SU-DHL-6 (cell line): ENCODE results near the gene STX19.

Experiments
- H2AFZ ChIP-seq: fragments of 200-600 bp; sonication (generic); 2 replicates; pipeline ENCODE4 v1.6.1; 2014; ENCODE audit warnings: low read depth, mild to moderate bottlenecking, moderate library complexity, mixed read lengths, antibody characterized with exemption, low read length; ENCODE audit not compliant: severe bottlenecking
- H3F3A ChIP-seq: fragments of 200-600 bp; shearing (Covaris generic); 2 replicates; pipeline ENCODE4 v1.6.0; 2016; ENCODE audit warnings: antibody characterized with exemption, mild to moderate bottlenecking; ENCODE audit not compliant: insufficient read depth
- H3K27ac ChIP-seq: fragments of 200-600 bp; sonication (generic); 2 replicates; pipeline ENCODE4 v1.5.1; 2016; ENCODE audit warnings: low read depth, mild to moderate bottlenecking, low read length, moderate library complexity, mixed read lengths
- H3K27me3 ChIP-seq: fragments of 200-600 bp; sonication (generic), shearing (Covaris generic); 2 replicates; pipeline ENCODE4 v1.6.0; 2014; ENCODE audit warnings: mild to moderate bottlenecking, low read length
- H3K36me3 ChIP-seq: fragments of 200-600 bp; sonication (generic); 2 replicates; pipeline ENCODE4 v1.6.1; 2014; ENCODE audit warnings: mild to moderate bottlenecking, low read length, mixed read lengths
- H3K4me2 ChIP-seq: fragments of 300-600, 200-600 bp; shearing (Covaris generic), sonication (generic); 2 replicates; pipeline ENCODE4 v1.6.0; 2014; ENCODE audit warnings: low read length, low read depth, mild to moderate bottlenecking; ENCODE audit not compliant: poor library complexity, severe bottlenecking
- H3K4me3 ChIP-seq: fragments of 200-600 bp; sonication (generic); 2 replicates; pipeline ENCODE4 v1.5.1; 2014; ENCODE audit warnings: antibody characterized with exemption, low read length, mild to moderate bottlenecking, mixed read lengths; ENCODE audit not compliant: insufficient read depth, poor library complexity, severe bottlenecking
- H3K79me2 ChIP-seq: fragments of 200-600 bp; sonication (generic); 2 replicates; pipeline ENCODE4 v1.6.1; 2014; ENCODE audit warnings: mild to moderate bottlenecking, low read length, moderate library complexity; ENCODE audit not compliant: insufficient read depth
- H3K9ac ChIP-seq: fragments of 200-600 bp; sonication (generic); 2 replicates; pipeline ENCODE4 v1.7.0; 2014; ENCODE audit warnings: mild to moderate bottlenecking, low read length
- H3K9me2 ChIP-seq: fragments of 200-600 bp; sonication (generic); replicated peaks from 2 replicates; pipeline ENCODE4 v1.6.1; 2014; ENCODE audit warnings: low read length; ENCODE audit not compliant: insufficient read depth
- H3K9me3 ChIP-seq: fragments of 200-600 bp; sonication (generic); 2 replicates; pipeline ENCODE4 v1.6.1; 2014; ENCODE audit warnings: low read length, mixed read lengths; ENCODE audit not compliant: insufficient read depth
- H4K20me1 ChIP-seq: fragments of 200-600 bp; sonication (generic); 2 replicates; pipeline ENCODE4 v1.6.1; 2014; ENCODE audit warnings: low read depth, mild to moderate bottlenecking, antibody characterized with exemption, low read length, moderate library complexity, mixed read lengths
- CTCF ChIP-seq: fragments of 200-600 bp; sonication (generic); IDR thresholded peaks from one replicate; pipeline ENCODE4 v1.5.1; 2017; ENCODE audit warnings: antibody characterized with exemption, mild to moderate bottlenecking, low read length, moderate library complexity; ENCODE audit not compliant: insufficient read depth, poor library complexity, severe bottlenecking
- EZH2phosphoT487 ChIP-seq: fragments of 200-600 bp; sonication (generic), shearing (Covaris generic); conservative IDR thresholded peaks from 2 replicates; pipeline ENCODE4 v1.6.1; 2018; ENCODE audit warnings: mild to moderate bottlenecking, antibody characterized with exemption, low read length, moderate library complexity, mixed read lengths

STX19 gene

GRCh38 chr3:94065819-94066480, 37.6 kb upstream of the STX19 start:
- H3K36me3 ChIP-seq, result peaks cover 18% of the 10 kb centered on the region
- H2AFZ ChIP-seq, result no peak overlapping the region
- H3K4me3 ChIP-seq, result peak overlapping the region; percentile 1
- H3K27ac ChIP-seq, result peak overlapping the region; percentile 7; the same call in 1 of the 2 replicates
- H3K79me2 ChIP-seq, result peaks cover 58% of the 10 kb centered on the region
- no peaks in the 10 kb centered on the region for H3K9me2 ChIP-seq
- H4K20me1 ChIP-seq, result no peaks in the 10 kb centered on the region
- H3K27me3 ChIP-seq, result no peaks in the 10 kb centered on the region
- no peak for TF ChIP-seq CTCF
- no peak for TF ChIP-seq EZH2phosphoT487
- H3K9me3 ChIP-seq, result no peaks in the 10 kb centered on the region
- H3F3A ChIP-seq, result peaks cover 10% of the 10 kb centered on the region; the same call in 1 of the 2 replicates
- 0 out of 2 replicates have a peak overlapping the region, but pooled peaks have one; percentile 11 for H3K9ac ChIP-seq
- H3K4me2 ChIP-seq, result peak overlapping the region; percentile 98

- H3F3A ChIP-seq, result peaks cover 10% of the 10 kb centered on the region; the same call in 1 of the 2 replicates
- H3K27ac ChIP-seq, result peak overlapping the region; percentile 7; the same call in 1 of the 2 replicates
- no peaks in the 10 kb centered on the region for H3K27me3 ChIP-seq
- H3K9me2 ChIP-seq, result no peaks in the 10 kb centered on the region
- peaks cover 18% of the 10 kb centered on the region for H3K36me3 ChIP-seq
- no peak overlapping the region for H2AFZ ChIP-seq
- H4K20me1 ChIP-seq, result no peaks in the 10 kb centered on the region
- TF ChIP-seq CTCF (no peak), EZH2phosphoT487 (no peak)
- H3K9me3 ChIP-seq, result no peaks in the 10 kb centered on the region
- peaks cover 53% of the 10 kb centered on the region for H3K79me2 ChIP-seq
- H3K4me3 ChIP-seq, result peak overlapping the region; percentile 1
- H3K9ac ChIP-seq, result peak overlapping the region; percentile 11; the same call in 1 of the 2 replicates
- H3K4me2 ChIP-seq, result peak overlapping the region; percentile 98
Observed at GRCh38 chr3:94065122-94065521, 36.7 kb upstream of the STX19 start.

GRCh38 chr3:94064243-94064860, 36.0 kb upstream of the STX19 start:
- peak overlapping the region; percentile 68 for H3K4me3 ChIP-seq

More at GRCh38 chr3:94064243-94064860, 36.0 kb upstream of the STX19 start:
- Histone ChIP-seq H3K36me3 (peaks cover 18% of the 10 kb centered on the region), H2AFZ (no peak overlapping the region), H3K27ac (no peak overlapping the region), H3K9me2 (no peaks in the 10 kb centered on the region), H3K4me2 (peak overlapping the region; percentile 98), H3K27me3 (no peaks in the 10 kb centered on the region), H3K9ac (peak overlapping the region; percentile 76), H4K20me1 (no peaks in the 10 kb centered on the region), H3F3A (peaks cover 10% of the 10 kb centered on the region; the same call in 1 of the 2 replicates), H3K9me3 (no peaks in the 10 kb centered on the region), H3K79me2 (peaks cover 46% of the 10 kb centered on the region)
- TF ChIP-seq EZH2phosphoT487 (no peak), CTCF (no peak)
